GM19452 (cell line): ENCODE measurements around the gene PCF11.
"Not testable (repeated sequence)": the region's sequence is repeated elsewhere in the genome, so short reads cannot be mapped to it uniquely, and the experiment has no call there.

ENCODE experiments used
- ATAC-seq: cut with Tn5 transposase; IDR thresholded peaks from one replicate; pipeline ENCODE4 v1.9.1; 2021; ENCODE audit not compliant: unreplicated experiment

PCF11 gene

GRCh38 chr11:83192606-83193245 lies 35.8 kb downstream of the PCF11 start:
- ATAC-seq = no peak

GRCh38 chr11:83193315-83194280 lies 36.7 kb downstream of the PCF11 start, which contains the start of gene ANKRD42:
TSS of gene ANKRD42 (plus strand) at chr11:83193712. CDS start at chr11:83194671, 959 bp downstream.
- ATAC-seq = peak; percentile 92

GRCh38 chr11:83194281-83195142 lies 37.6 kb downstream of the PCF11 start:
- ATAC-seq = peak; percentile 54

GRCh38 chr11:83195143-83195466 lies 38.2 kb downstream of the PCF11 start:
- ATAC-seq = no peak

DNA sequence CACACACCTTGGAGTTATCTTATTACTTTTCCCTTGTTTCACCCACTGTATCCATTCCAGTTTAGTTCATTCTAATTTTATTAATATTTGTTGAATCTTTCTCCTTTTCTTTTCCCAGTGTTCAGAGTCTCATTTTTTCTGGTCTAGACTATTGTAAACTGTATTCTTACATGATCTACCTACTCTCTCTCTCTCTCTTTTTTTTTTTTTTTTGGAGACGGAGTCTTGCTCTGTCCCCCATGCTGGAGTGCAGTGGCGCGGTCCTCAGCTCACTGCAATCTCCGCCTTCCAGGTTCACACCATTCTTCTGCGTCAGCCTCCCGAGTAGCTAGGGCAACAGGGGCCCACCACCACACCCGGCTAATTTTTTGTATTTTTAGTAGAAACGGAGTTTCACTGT lies 38.7 kb downstream of the PCF11 start:
- no peak for ATAC-seq

DNA sequence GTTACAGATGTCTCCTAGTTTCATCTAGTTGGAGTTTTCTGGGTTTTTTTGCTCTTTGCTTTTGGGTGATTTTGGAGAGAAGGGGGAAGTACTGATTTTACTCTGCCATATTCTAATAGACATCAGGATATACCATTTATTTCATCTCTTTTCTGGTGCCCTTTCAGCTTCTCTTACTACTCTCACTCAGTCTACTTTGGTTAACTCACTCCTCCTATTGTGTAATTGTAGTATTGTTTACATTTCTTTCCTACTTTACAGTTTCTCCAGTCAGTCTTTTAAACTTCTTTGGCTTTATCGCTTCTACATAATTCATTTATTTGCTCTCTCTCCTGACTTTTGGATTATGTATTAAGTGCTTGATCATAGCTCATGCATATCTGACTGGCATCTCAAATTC lies 43.1 kb downstream of the PCF11 start:
- no peak for ATAC-seq

GRCh38 chr11:83205608-83206185 lies 48.8 kb downstream of the PCF11 start:
- no peak for ATAC-seq

GRCh38 chr11:83206221-83206620 lies 49.3 kb downstream of the PCF11 start:
- ATAC-seq = no peak

DNA sequence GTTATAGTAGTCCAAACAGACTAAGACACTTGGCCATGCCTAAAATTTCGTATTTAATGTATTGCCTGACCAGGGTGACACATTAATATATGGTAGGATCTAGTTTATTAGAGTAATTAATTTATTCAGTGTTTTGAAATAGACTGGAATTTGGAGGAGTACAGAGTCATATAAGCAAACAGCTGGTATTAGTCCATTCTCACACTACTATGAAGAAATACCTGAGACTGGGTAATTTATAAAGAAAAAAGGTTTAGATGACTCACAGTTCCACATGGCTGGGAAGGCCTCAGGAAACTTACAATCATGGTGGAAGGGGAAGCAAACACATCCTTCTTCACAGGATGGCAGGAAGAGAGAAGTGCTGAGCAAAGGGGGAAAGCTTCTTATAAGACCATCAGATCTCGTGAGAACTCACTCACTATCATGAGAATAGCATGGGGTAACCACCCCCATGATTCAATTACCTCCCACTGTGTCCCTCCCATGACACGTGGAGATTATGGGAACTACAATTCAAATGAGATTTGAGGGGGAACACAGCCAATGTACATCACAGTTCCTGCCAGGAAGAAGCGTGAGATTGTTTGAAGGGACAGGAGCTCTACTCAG lies 49.9 kb downstream of the PCF11 start:
- ATAC-seq = not testable (repeated sequence)

GRCh38 chr11:83219095-83219494 lies 62.2 kb downstream of the PCF11 start:
- no peak for ATAC-seq

DNA sequence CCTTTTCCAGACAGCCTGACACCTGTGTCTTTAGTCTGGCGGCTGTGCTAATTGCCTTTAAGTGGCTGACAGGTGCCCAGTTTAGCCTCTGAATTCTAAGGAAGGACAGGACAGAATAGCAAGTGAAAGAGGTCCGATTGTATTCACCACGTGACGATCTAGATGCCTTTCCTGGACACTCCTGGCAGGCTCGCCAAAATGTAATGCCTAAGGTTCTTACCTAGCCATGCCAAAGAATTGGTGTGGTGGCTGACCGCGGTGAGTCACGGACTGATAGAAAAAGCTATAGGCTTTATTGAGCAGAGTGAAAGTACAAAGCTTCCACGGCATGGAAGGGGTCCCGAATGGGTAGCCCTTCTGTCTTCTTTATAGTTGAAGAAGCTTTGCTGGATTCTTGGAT lies 63.3 kb downstream of the PCF11 start:
- ATAC-seq = no peak

DNA sequence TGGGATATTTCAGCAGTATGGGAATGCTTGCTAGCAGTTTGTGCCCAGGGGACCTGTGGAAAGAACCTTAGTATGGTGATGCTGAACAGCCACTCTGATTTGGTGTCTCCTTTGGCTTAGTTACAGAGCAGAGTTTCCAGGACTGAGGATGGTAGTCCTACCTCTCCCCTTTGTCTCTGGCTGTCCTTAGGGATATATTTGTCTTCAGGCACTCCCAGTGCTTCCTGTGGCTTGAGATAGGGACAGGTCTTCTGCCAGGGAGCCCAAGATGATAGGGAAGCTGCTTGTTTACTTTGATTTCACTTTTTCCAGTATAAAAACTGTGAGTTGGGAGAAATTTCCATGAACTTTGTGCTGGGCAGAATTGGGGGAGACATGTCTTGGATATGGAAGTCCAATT lies 64.8 kb downstream of the PCF11 start:
- ATAC-seq = no peak

DNA sequence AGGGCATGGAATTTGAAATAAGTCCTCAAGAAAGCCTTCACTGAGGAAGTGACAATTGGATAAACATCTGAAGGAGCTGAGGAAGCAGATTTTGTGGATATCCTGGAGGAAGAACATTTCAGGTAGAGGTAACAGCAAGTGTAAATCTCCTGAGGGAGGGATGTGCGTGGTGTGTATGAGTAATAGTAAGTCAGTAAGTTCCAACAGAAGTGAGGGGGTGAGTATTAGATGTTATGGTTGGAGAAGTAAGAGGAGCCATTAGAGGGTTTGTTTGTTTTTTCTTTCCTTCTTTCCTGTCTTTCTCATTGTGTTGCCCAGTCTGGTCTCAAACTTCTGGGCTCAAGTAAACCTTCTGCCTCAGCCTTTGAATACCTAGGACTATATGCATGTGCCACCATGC lies 65.6 kb downstream of the PCF11 start:
- ATAC-seq = no peak

- no peak for ATAC-seq
These were observed 66.5 kb downstream of the PCF11 start for GRCh38 chr11:83223457-83223856.

GRCh38 chr11:83235825-83236224 lies 78.9 kb downstream of the PCF11 start:
- ATAC-seq = no peak
